Measurements from ENCODE around the gene INAFM1. TPM values are rescaled to one million over a fixed set of nuclear protein-coding genes. Genes with fewer than 3 reads are reported as not detected.

Gene INAFM1
- total and polyA plus RNA-seq, 12 donors, result 9.2 to 16.4 (median 12.5) TPM

- Histone ChIP-seq H3K27me3 (no peaks in the 10 kb centered on the region), H3K9me3 (no peaks in the 10 kb centered on the region), H3K27ac (peak overlapping the region in 6 of 10 donors; percentile 15 to 85 (median 72)), H3K36me3 (no peaks in the 10 kb centered on the region), H3K4me1 (peaks cover 6 to 45% (median 26%) of the 10 kb centered on the region in 9 donors), H3K4me3 (peak overlapping the region in 1 of 10 donors; percentile 89)
- intact Hi-C loops (cut with DNase I), result loop anchor here in 1 of 10 donors (10.0 kb wide), 1 partner anchor 218 kb away; the partner anchor contains the start of gene NPAS1
- no peak for DNase-seq
- no peak for ATAC-seq
- TF ChIP-seq, protein P1, sequence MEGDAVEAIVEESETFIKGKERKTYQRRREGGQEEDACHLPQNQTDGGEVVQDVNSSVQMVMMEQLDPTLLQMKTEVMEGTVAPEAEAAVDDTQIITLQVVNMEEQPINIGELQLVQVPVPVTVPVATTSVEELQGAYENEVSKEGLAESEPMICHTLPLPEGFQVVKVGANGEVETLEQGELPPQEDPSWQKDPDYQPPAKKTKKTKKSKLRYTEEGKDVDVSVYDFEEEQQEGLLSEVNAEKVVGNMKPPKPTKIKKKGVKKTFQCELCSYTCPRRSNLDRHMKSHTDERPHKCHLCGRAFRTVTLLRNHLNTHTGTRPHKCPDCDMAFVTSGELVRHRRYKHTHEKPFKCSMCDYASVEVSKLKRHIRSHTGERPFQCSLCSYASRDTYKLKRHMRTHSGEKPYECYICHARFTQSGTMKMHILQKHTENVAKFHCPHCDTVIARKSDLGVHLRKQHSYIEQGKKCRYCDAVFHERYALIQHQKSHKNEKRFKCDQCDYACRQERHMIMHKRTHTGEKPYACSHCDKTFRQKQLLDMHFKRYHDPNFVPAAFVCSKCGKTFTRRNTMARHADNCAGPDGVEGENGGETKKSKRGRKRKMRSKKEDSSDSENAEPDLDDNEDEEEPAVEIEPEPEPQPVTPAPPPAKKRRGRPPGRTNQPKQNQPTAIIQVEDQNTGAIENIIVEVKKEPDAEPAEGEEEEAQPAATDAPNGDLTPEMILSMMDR (IDR thresholded peaks at IDR 0.05), result no peak
- WGBS, 2 donors, result 52 to 60% methylated on average over 16 of the region's 16 CpGs
Measured at GRCh38 chr19:47232422-47233211, 42.1 kb upstream of the INAFM1 start.

GRCh38 chr19:47236072-47236675 is 38.5 kb upstream of the INAFM1 start:
- ATAC-seq, result no peak
- TF ChIP-seq, protein P1 (IDR thresholded peaks at IDR 0.05), result no peak
- 90 to 93% methylated on average over 12 of the region's 12 CpGs for WGBS, 2 donors

GRCh38 chr19:47239152-47239551 is 35.5 kb upstream of the INAFM1 start:
- no peaks in the 10 kb centered on the region for H3K9me3 ChIP-seq
- ATAC-seq, result no peak
- peak overlapping the region in 1 of 10 donors; percentile 6 for H3K27ac ChIP-seq
- peaks cover 3 to 39% (median 31%) of the 10 kb centered on the region in 9 donors for H3K4me1 ChIP-seq
- no peaks in the 10 kb centered on the region for H3K36me3 ChIP-seq
- H3K4me3 ChIP-seq, result peak overlapping the region in 9 of 10 donors; percentile 16 to 50 (median 36)
- peaks cover 0 to 45% (median 0%) of the 10 kb centered on the region in 7 donors for H3K27me3 ChIP-seq
- intact Hi-C loops (cut with DNase I), result loop anchor here in 1 of 10 donors (10.0 kb wide), 1 partner anchor 224 kb away; the partner anchor contains the start of gene NPAS1
- DNase-seq, result no peak
- TF ChIP-seq, protein P1 (IDR thresholded peaks at IDR 0.05), result no peak
- WGBS, 2 donors, result 8 to 10% methylated on average over 16 of the region's 16 CpGs

More at GRCh38 chr19:47236072-47236675, 38.5 kb upstream of the INAFM1 start:
- Histone ChIP-seq H3K27ac (no peak overlapping the region), H3K4me3 (no peak overlapping the region), H3K27me3 (peaks cover 0 to 27% (median 0%) of the 10 kb centered on the region in 7 donors), H3K4me1 (peaks cover 4 to 41% (median 27%) of the 10 kb centered on the region in 9 donors), H3K9me3 (no peaks in the 10 kb centered on the region), H3K36me3 (no peaks in the 10 kb centered on the region)
- intact Hi-C loops (cut with DNase I), result loop anchor here in 1 of 10 donors (10.0 kb wide), 1 partner anchor 221 kb away; the partner anchor contains the start of gene NPAS1
- no peak for DNase-seq

GRCh38 chr19:47239610-47240296 is 34.9 kb upstream of the INAFM1 start:
- peak in 1 of 8 donors; percentile 27 for ATAC-seq
- WGBS, 2 donors, result 3 to 4% methylated on average over 52 to 60 of the region's 62 CpGs

More at GRCh38 chr19:47239610-47240296, 34.9 kb upstream of the INAFM1 start:
- Histone ChIP-seq H3K4me3 (peak overlapping the region in 9 of 10 donors; percentile 16 to 50 (median 36)), H3K27me3 (peaks cover 0 to 45% (median 0%) of the 10 kb centered on the region in 7 donors), H3K27ac (no peak overlapping the region), H3K36me3 (no peaks in the 10 kb centered on the region), H3K4me1 (peaks cover 3 to 45% (median 37%) of the 10 kb centered on the region in 9 donors), H3K9me3 (no peaks in the 10 kb centered on the region)
- DNase-seq, result peak in 1 of 2 donors; percentile 40
- intact Hi-C loops (cut with DNase I), result loop anchor here in 2 of 10 donors (10.0 kb wide), 2 partner anchors 45 to 225 kb away; partner anchors contain the start of gene NPAS1 (in 1 of the 2)
- TF ChIP-seq, protein P1 (IDR thresholded peaks at IDR 0.05), result no peak
